ENCODE measurements around the gene MIER1. TPM values are rescaled to one million over a fixed set of nuclear protein-coding genes. Genes with fewer than 3 reads are reported as not detected.

The MIER1 gene
- total RNA-seq, 3 donors from 2014 or later: 60.5 to 70.1 (median 64.2) TPM

GRCh38 chr1:67031859-67032247 lies 107.1 kb downstream of the MIER1 start:
- Mint-ChIP-seq H3K4me1 (ENCODE audit: low read depth) (no peaks in the 10 kb centered on the region), H3K9me3 (peaks cover 2% of the 10 kb centered on the region), H3K36me3 (ENCODE audit: insufficient read depth) (peaks cover 35% of the 10 kb centered on the region), H3K4me3 (no peak overlapping the region), H3K27me3 (ENCODE audit: low read depth) (no peaks in the 10 kb centered on the region)
- DNase-seq: no peak
- no peak for ATAC-seq

Other genes with a start within 250 kb of the MIER1 start
- not detected for gene DYNLT5, start 172.5 kb upstream of the MIER1 start, total RNA-seq
- gene INSL5, start 123.7 kb upstream of the MIER1 start, total RNA-seq: not detected
- gene DNAI4, start 134 bp upstream of the MIER1 start, total RNA-seq: 1 to 10 TPM; 1.2 to 2.6 (median 1.3) TPM
- gene SLC35D1, start 129.2 kb downstream of the MIER1 start, total RNA-seq: 10 to 100 TPM; 17.3 to 24.5 (median 21.9) TPM
- under 1 TPM in 2 of 3 donors, not detected in 1; 0.11 to 0.25 TPM for gene C1orf141, start 210.0 kb downstream of the MIER1 start, total RNA-seq
- gene IL23R, start 241.5 kb downstream of the MIER1 start, total RNA-seq: 10 to 100 TPM in 1 of 3 donors, 1 to 10 TPM in 2; 7.5 to 14.4 (median 8.6) TPM

All from activated T-cell treated with anti-CD3 and anti-CD28 coated beads, Interleukin-2, amount 50 U/mL, for 4 hours (primary cell).